Inflammatory macrophage treated with lipopolysaccharide for 4 hours (primary cell): Measurements from ENCODE around the gene MCU.
A peak's percentile ranks its signal among the peaks of the same experiment; 100 is the strongest.
"Not testable (repeated sequence)": the region's sequence is repeated elsewhere in the genome, so short reads cannot be mapped to it uniquely, and the experiment has no call there.

Experiments used
- DNase-seq: peaks from one replicate; pipeline ENCODE4 v3.0.0-alpha.2; 2020

The MCU gene, protein sequence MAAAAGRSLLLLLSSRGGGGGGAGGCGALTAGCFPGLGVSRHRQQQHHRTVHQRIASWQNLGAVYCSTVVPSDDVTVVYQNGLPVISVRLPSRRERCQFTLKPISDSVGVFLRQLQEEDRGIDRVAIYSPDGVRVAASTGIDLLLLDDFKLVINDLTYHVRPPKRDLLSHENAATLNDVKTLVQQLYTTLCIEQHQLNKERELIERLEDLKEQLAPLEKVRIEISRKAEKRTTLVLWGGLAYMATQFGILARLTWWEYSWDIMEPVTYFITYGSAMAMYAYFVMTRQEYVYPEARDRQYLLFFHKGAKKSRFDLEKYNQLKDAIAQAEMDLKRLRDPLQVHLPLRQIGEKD

GRCh38 chr10:72691863-72692743, at the start of gene MCU:
TSS of gene MCU (plus strand) at chr10:72692143. CDS start at chr10:72692152, 9 bp downstream.
- DNase-seq, result peak; percentile 94

GRCh38 chr10:72642318-72642717, 49.6 kb upstream of the MCU start:
- no peak for DNase-seq

DNA sequence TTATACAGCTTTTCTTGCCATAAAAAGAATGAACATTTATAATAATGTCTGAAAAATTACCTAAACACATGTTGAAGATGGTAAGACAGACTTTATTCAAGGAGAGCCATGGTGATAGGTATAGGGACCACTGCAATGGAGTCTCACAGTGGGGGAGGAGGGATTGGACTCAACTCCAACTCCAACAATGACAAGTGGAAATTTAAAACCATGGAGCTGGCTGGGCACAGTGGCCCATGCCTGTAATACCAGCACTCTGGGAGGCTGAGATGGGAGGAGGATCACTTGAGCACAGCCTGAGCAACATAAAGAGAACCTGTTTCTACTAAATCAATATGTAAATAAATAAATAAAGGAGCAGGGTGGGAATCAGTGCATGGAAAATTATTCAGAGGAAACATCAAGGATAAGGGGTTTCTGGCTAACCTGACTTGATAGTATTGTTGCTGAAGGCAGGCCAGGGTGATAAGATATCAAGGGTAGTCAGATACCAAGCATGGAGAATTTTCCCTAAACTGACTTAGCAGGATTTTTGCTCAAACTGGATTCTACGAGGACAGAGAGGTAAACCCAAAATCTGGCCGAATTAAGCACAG, 46.6 kb upstream of the MCU start:
- DNase-seq, result no peak

GRCh38 chr10:72646971-72647370, 45.0 kb upstream of the MCU start:
- DNase-seq, result not testable (repeated sequence)

DNA sequence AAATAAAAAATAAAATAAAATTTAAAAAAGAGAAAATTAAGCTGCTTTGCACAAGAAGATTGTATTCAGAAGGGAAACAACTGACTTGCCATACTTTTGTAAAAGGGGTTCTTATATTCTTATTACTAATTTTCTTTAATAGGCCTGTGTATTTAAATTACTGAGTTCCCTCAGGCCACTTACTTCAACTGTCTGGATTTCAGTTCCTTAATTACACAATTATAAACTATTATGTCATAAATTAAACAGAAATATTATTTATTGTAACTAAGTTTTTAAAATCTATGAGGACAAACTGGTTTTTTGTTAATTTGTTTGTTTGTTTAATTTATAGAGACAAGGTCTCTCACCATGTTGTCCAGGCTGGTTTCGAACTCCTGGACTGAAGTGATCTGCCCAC, 43.6 kb upstream of the MCU start:
- DNase-seq, result peak; percentile 56

- peak; percentile 73 for DNase-seq
These were observed 42.7 kb upstream of the MCU start for GRCh38 chr10:72649291-72649690.

- no peak for DNase-seq
These were observed 38.4 kb upstream of the MCU start for GRCh38 chr10:72653383-72654096.

DNA sequence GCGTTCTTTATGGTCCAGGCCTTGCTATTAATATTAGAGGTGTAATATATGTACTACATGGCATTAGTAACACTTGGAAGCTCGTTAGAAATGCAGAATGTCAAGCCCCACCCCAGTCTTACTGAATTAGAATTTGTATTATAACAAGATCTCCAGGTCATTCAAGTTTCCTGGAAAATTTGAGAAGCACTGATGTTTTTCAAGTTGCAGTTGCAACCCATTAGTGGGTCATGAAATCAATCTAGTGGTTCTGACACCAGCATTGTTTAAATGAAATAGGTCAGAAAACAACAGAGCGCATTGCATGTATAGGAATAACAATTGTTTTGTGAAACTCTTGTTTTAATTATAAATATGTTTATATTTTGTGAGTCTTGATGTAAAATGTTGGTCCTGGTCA, 37.2 kb upstream of the MCU start:
- DNase-seq, result no peak

DNA sequence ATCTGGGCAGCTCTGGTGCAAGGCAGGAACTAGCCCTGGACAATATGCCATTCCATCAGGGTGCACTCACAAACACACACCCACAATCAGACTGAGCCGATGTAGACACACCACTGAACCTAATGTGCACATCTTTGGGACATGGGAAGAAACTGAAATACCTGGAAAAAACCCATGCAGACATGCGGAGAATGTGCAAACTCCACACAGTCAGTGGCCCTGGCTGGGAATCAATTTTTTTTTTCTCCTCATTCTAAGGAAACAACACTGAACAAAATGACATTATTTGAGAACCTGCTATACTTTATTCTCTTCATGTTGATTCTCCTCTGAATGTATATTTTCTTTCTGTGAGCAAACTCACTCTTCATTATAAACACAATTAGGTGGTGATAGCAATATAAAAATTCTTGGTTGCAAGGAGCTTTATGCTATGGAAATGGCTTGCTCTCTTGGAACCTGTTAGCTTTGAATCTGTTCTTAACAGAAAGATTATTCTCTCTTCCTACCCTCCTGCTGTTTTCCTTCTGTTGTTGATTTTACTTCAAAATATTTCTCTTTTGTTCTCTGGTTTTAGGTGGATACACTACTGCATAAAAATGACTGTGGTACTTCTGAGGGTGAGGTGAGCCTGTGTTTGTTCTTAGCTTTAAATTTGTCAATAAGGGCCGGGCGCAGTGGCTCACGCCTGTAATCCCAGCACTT, 33.1 kb upstream of the MCU start:
- no peak for DNase-seq

DNA sequence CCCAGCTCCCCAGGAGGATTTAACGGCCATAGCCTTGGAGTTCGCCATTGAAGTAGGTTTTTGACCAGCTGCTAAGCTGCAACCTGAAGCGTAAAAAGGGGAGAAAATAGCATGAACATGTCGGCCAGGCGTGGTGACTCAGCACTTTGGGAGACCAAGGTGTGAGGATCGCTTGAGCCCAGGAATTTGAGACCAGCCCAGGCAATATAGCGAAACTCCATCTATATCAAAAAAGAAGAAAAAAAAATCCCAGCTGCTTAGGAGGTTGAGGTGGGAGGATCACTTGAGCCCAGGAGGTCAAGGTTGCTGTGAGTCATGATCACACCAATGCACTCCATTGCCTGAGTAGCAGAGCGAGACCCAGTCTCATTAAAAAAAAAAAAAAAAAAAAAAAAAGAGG, 32.2 kb upstream of the MCU start:
- no peak for DNase-seq

DNA sequence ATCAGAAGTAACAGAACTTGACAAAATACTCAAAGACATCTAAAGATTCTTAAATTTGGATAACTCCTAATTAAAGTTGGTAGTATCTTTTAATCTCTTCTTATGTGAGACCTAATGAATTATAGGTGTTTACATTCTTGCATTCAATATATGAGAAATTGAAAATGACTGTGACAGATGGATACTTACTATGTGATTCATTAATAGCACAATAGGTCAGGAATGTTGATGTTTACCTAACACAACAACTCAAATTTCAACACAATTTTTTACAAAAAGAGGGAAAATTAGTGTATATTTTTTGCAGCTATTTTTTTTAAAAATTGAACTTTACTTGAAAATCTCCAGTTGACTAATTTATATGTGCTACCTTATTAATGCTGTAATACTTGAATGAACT, 31.7 kb upstream of the MCU start:
- DNase-seq, result no peak

GRCh38 chr10:72661431-72661830, 30.5 kb upstream of the MCU start:
- DNase-seq, result no peak

GRCh38 chr10:72663971-72664370, 28.0 kb upstream of the MCU start:
- peak; percentile 42 for DNase-seq

DNA sequence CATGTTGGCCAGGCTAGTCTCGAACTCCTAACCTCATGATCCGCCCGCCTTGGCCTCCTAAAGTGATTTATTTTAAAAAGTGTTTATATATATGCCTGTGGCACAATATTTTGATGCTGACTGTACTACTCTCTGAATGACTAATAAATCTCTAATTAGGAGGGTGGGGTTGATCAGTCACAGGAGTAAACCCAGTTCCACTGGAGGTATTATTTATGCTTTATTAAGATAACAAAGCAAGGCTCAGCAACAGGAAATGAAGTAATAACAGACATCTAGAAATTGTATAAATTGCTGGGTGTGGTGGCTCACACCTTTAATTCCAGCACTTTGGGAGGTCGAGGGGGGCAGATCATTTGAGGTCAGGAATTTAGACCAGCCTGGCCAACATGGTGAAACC, 26.0 kb upstream of the MCU start:
- DNase-seq, result no peak

DNA sequence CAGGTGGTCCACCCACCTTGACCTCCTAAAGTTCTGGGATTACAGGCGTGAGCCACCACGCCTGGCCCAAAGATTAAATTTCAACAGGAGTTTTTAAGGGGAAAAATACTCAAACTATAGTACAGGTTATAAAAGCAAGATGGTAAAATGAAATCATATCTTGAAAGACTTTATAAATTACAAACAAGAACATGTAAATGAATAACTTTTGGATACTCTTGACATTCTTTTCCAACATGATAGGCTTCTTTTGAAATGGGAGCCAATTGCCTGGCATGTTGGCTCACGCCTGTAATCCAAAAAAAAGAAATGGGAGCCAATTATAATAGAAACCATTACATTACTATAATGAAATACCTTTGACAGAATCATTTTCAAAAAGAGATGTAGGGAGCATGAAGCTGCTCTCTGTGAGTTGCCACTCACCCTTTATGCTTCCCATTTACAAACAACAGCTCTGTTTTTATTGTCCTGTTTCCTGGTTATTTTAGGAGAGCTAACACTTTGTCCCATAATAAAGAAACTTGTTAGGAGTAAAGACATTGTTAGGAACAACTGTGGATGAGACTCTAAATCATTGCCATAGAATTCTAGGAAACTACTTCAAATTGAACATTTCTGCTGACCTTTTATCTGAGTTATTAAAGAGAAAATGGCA, 24.6 kb upstream of the MCU start:
- DNase-seq, result no peak

- DNase-seq, result no peak
These were observed 18.7 kb upstream of the MCU start for GRCh38 chr10:72673280-72673679.

DNA sequence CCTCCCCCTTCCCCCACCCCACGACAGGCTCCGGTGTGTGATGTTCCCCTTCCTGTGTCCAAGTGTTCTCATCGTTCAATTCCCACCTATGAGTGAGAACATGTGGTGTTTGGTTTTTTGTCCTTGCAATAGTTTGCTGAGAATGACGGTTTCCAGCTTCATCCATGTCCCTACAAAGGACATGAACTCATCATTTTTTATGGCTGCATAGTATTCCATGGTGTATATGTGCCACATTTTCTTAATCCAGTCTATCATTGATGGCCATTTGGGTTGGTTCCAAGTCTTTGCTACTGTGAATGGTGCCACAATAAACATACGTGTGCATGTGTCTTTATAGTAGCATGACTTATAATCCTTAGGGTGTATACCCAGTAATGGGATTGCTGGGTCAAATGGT, 17.8 kb upstream of the MCU start:
- DNase-seq, result not testable (repeated sequence)

DNA sequence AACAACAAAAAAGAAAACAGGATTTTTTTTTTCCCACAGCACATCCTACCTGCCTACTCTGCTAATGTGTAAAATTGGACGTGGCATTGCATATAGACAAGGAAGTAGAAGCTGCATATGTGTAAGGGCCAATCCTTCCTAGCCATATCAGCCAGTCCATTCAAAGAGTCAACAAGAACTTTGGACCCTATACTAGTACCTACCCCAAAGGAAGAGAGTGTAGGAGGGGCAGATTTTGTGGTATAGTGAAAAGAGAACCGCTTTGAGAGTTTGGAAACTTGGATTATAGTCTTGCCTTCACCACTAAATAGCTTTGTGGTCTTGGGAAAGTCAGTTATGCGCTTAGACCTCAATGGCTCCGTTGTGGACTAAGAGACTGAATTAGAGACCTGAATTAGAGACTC, 12.1 kb upstream of the MCU start:
- DNase-seq, result no peak

- no peak for DNase-seq
These were observed 9.3 kb upstream of the MCU start for GRCh38 chr10:72682638-72683037.

DNA sequence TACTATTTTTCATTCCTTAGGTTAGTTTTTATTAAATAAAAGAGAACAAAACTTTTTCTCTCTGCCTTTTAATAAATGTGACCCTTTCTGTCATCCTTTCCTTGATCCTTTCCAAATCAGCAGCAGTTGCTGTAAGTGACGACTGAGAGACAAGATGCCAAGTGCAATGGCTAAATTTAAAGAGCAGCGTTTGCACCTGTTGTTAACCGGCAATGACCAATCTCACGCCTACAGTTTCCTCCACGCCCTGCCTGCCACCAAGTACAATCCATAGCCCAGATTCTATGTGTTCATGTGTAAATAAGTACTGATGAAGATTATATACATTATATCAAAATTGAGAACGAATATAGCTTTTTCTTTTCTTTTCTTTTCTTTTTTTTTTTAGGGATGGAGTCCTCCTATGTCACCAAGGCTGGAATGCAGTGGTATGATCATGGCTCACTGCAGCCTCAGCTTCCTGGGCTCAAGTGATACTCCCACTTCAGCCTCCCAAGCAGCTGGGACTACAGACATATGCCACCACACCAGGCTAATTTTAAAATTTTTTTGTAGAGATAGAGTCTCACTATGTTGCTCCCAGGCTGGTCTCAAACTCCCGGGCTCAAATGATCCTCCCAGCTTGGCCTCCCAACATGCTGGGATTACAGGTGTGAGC, 6.5 kb upstream of the MCU start:
- no peak for DNase-seq

DNA sequence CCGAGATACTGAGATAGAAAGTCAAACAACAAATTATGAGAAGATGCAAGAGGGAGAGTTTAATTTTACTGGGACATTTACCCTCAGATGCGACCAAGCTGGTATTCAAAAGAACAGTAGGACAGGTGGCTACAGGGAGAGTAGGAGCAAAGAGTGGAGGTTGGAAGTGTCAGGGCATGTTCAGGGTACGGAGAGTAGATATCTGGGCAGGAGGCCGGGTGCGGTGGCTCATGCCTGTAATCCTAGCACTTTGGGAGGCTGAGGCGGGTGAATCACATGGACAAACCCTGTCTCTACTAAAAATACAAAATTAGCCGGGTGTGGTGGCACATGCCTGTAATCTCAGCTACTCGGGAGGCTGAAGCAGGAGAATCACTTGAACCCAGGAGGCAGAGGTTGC, 5.5 kb upstream of the MCU start:
- DNase-seq, result not testable (repeated sequence)
